Lower leg skin (tissue), 3 donors: ENCODE measurements around the gene CCDC188.

Experiments used
- CTCF ChIP-seq, 3 donors: fragments of 450-650 bp; IDR thresholded peaks; one replicate each; pipeline ENCODE4 v1.5.1; 2016; ENCODE audit warnings: antibody characterized with exemption in 3 of 3, mild to moderate bottlenecking in 3 of 3, moderate library complexity in 2 of 3
- POLR2A ChIP-seq, 2 donors: fragments of 450-650 bp; IDR thresholded peaks; one replicate each; pipeline ENCODE4 v1.6.1; 2016 to 2017; ENCODE audit warnings: antibody characterized with exemption in 2 of 2, mild to moderate bottlenecking in 1 of 2, moderate library complexity in 1 of 2

GRCh38 chr22:20106205-20106848 lies 44.5 kb downstream of the CCDC188 start:
- no peak for TF ChIP-seq CTCF (IDR thresholded peaks at IDR 0.05)
- TF ChIP-seq POLR2A (IDR thresholded peaks at IDR 0.05) = no peak
